ENCODE data around the gene LYL1. TPM values are rescaled to one million over a fixed set of nuclear protein-coding genes. Genes with fewer than 3 reads are reported as not detected.

The LYL1 gene
- total and polyA plus RNA-seq, 2 of the 13 experiments (the other 11 are each of a cell fraction or from before 2014, with no cell fraction given), result 0.75 to 0.92 TPM

GRCh38 chr19:13129384-13129783, 26.7 kb upstream of the LYL1 start:
- Histone ChIP-seq H4K20me1 (ENCODE audit: insufficient read depth, low read length) (peaks cover 4% of the 10 kb centered on the region), H2AFZ (ENCODE audit: low read length) (no peak overlapping the region), H3K27me3 (ENCODE audit: control insufficient read depth in 1 of 2, insufficient read depth in 2 of 2, low read length in 2 of 2) (no peaks in the 10 kb centered on the region), H3K4me3 (replicated peaks in 1 of 3; ENCODE audit: insufficient read depth in 1 of 3, low read depth in 2 of 3, low read length in 3 of 3) (no peak overlapping the region; a peak in 1 of 6 replicates), H3K36me3 (replicated peaks in 1 of 2; ENCODE audit: control insufficient read depth in 1 of 2, insufficient read depth in 2 of 2, low read length in 2 of 2) (peaks cover 3 to 30% of the 10 kb centered on the region in 2 experiments; a peak in 4 of 5 replicates), H3K79me2 (ENCODE audit: insufficient read depth, low read length) (peaks cover 64% of the 10 kb centered on the region), H3K9ac (ENCODE audit: insufficient read depth, low read depth, low read length) (peak overlapping the region; percentile 77), H3K4me1 (ENCODE audit: insufficient read depth, low read length) (peaks cover 38% of the 10 kb centered on the region), H3K9me3 (ENCODE audit: low read length) (no peaks in the 10 kb centered on the region), H3K27ac (ENCODE audit: extremely low read length, insufficient read depth, low read length) (peak overlapping the region; percentile 96), H3K4me2 (ENCODE audit: low read depth, low read length) (peak overlapping the region; percentile 69)
- CTCF ChIA-PET (ENCODE audit: low intra/inter-chr PET ratio, low total read pairs), result no interaction called here
- no TSS peak for BruUV-seq (replicated peaks)
- FAIRE-seq (no peak), DNase-seq (ENCODE audit: low spot score) (no peak), ATAC-seq (no peak)
- intact Hi-C loops (cut with micrococcal nuclease; ENCODE audit: unreplicated experiment), result no loop called here
- no peak for TF ChIP-seq ZNF543 (CRISPR knock-in tag; IDR thresholded peaks at IDR 0.05)
- TF ChIP-seq ZNF546 (CRISPR knock-in tag; conservative IDR thresholded peaks at IDR 0.05), result no peak
- TF ChIP-seq NFYC (CRISPR knock-in tag; IDR thresholded peaks at IDR 0.05), result no peak
- TF ChIP-seq CBX2 (IDR thresholded peaks at IDR 0.05; ENCODE audit: low read depth, low read length), result no peak
- TF ChIP-seq CBX2 (CRISPR knock-in tag; IDR thresholded peaks at IDR 0.05; ENCODE audit: low read depth), result no peak
- no peak for TF ChIP-seq ZSCAN30 (CRISPR knock-in tag; IDR thresholded peaks at IDR 0.05)
- in situ Hi-C loops (cut with HindIII; ENCODE audit: extremely low pct_ligation_motif_present, low pct_unique_long_range_greater_than_20kb), result no loop called here
- POLR2A ChIA-PET, result interaction anchor here (1.3 to 2.7 kb wide), 6 partner anchors 9 to 34 kb away, joined by 5 to 13 read pairs (median 9); partner anchors contain the start of genes IER2, NACC1 and STX10
- WGBS (ENCODE audit: low lambda C conversion rate), result 94% methylated on average over 9 of the region's 9 CpGs

GRCh38 chr19:13128583-13128982, 25.9 kb upstream of the LYL1 start:
- in situ Hi-C loops (cut with HindIII; ENCODE audit: extremely low pct_ligation_motif_present, low pct_unique_long_range_greater_than_20kb), result no loop called here
- Histone ChIP-seq H3K4me1 (ENCODE audit: insufficient read depth, low read length) (peaks cover 38% of the 10 kb centered on the region), H3K9me3 (ENCODE audit: low read length) (no peaks in the 10 kb centered on the region), H3K9ac (ENCODE audit: insufficient read depth, low read depth, low read length) (peak overlapping the region; percentile 77), H3K4me2 (ENCODE audit: low read depth, low read length) (peak overlapping the region; percentile 69), H3K27ac (ENCODE audit: extremely low read length, insufficient read depth, low read length) (peak overlapping the region; percentile 96), H4K20me1 (ENCODE audit: insufficient read depth, low read length) (peaks cover 4% of the 10 kb centered on the region), H3K27me3 (ENCODE audit: control insufficient read depth in 1 of 2, insufficient read depth in 2 of 2, low read length in 2 of 2) (no peaks in the 10 kb centered on the region), H3K4me3 (replicated peaks in 1 of 3; ENCODE audit: insufficient read depth in 1 of 3, low read depth in 2 of 3, low read length in 3 of 3) (peak overlapping the region in 1 of 3 experiments; percentile 13; a peak in 2 of 6 replicates), H2AFZ (ENCODE audit: low read length) (no peak overlapping the region), H3K36me3 (replicated peaks in 1 of 2; ENCODE audit: control insufficient read depth in 1 of 2, insufficient read depth in 2 of 2, low read length in 2 of 2) (peaks cover 4 to 29% of the 10 kb centered on the region in 2 experiments; a peak in 4 of 5 replicates), H3K79me2 (ENCODE audit: insufficient read depth, low read length) (peaks cover 65% of the 10 kb centered on the region)
- peak; percentile 94 for FAIRE-seq
- WGBS (ENCODE audit: low lambda C conversion rate), result no CpG with 5 or more reads among the region's 1 CpG
- peak; percentile 96 for ATAC-seq
- ChIA-PET CTCF (ENCODE audit: low intra/inter-chr PET ratio, low total read pairs) (no interaction called here), POLR2A (interaction anchor here (1.2 to 2.7 kb wide), 8 partner anchors 9 to 182 kb away, joined by 3 to 13 read pairs (median 8); partner anchors contain the start of genes IER2, NACC1, RAD23A and STX10)
- intact Hi-C loops (cut with micrococcal nuclease; ENCODE audit: unreplicated experiment), result no loop called here
- DNase-seq (ENCODE audit: low spot score), result peak; percentile 93
- no TSS peak for BruUV-seq (replicated peaks)
- TF ChIP-seq ZNF296 (CRISPR knock-in tag; conservative IDR thresholded peaks at IDR 0.05), result 0 out of 2 replicates have a peak, but pooled peaks have one; percentile 43
- TF ChIP-seq ZBTB42 (CRISPR knock-in tag; IDR thresholded peaks at IDR 0.05), result no peak
- peak; percentile 52; the same call in 1 of the 2 replicates for TF ChIP-seq ZNF121 (CRISPR knock-in tag; IDR thresholded peaks at IDR 0.05)
- peak; percentile 54 for TF ChIP-seq TBL1XR1 (IDR thresholded peaks at IDR 0.05; ENCODE audit: borderline replicate concordance, low read length, partially characterized antibody)
- TF ChIP-seq KMT2A (CRISPR knock-in tag; IDR thresholded peaks at IDR 0.05), result 0 out of 2 replicates have a peak, but pooled peaks have one; percentile 11
- TF ChIP-seq, protein P1, sequence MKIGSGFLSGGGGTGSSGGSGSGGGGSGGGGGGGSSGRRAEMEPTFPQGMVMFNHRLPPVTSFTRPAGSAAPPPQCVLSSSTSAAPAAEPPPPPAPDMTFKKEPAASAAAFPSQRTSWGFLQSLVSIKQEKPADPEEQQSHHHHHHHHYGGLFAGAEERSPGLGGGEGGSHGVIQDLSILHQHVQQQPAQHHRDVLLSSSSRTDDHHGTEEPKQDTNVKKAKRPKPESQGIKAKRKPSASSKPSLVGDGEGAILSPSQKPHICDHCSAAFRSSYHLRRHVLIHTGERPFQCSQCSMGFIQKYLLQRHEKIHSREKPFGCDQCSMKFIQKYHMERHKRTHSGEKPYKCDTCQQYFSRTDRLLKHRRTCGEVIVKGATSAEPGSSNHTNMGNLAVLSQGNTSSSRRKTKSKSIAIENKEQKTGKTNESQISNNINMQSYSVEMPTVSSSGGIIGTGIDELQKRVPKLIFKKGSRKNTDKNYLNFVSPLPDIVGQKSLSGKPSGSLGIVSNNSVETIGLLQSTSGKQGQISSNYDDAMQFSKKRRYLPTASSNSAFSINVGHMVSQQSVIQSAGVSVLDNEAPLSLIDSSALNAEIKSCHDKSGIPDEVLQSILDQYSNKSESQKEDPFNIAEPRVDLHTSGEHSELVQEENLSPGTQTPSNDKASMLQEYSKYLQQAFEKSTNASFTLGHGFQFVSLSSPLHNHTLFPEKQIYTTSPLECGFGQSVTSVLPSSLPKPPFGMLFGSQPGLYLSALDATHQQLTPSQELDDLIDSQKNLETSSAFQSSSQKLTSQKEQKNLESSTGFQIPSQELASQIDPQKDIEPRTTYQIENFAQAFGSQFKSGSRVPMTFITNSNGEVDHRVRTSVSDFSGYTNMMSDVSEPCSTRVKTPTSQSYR (CRISPR knock-in tag; IDR thresholded peaks at IDR 0.05; ENCODE audit: borderline replicate concordance), result peak; percentile 47
- no peak for TF ChIP-seq BHLHE40 (IDR thresholded peaks at IDR 0.05; ENCODE audit: low read length)
- no peak; the same call in 1 of the 2 replicates for TF ChIP-seq KDM5A (IDR thresholded peaks at IDR 0.05; ENCODE audit: borderline replicate concordance, low read length)
- no peak for TF ChIP-seq ZFP37 (CRISPR knock-in tag; IDR thresholded peaks at IDR 0.05; ENCODE audit: borderline replicate concordance)
- no peak for TF ChIP-seq NR1H2 (CRISPR knock-in tag; IDR thresholded peaks at IDR 0.05; ENCODE audit: borderline replicate concordance, low read depth)
